Kidney (tissue), 14 donors: ENCODE results near the gene KIF6. TPM values are rescaled to one million over a fixed set of nuclear protein-coding genes. Genes with fewer than 3 reads are reported as not detected.

Experiments
- DNase-seq, 5 donors: peaks; one replicate each; pipeline ENCODE4 v3.0.0-alpha.2; 2013 to 2020
- FAIRE-seq: peaks from 2 replicates; lab custom pipeline; 2012; peaks lifted over from hg19 to GRCh38; lab: Jason Lieb, UNC
- H3K27ac ChIP-seq, 2 donors: one replicate each; pipeline ENCODE4 v1.7.0; 2013; ENCODE audit warnings: low read depth in 2 of 2, low read length in 2 of 2, inconsistent platforms in 1 of 2
- H3K27me3 ChIP-seq: one replicate; pipeline ENCODE4 v1.7.1; 2013; ENCODE audit warnings: low read length, inconsistent platforms; ENCODE audit not compliant: control insufficient read depth, insufficient read depth
- H3K36me3 ChIP-seq, 3 donors: one replicate each; pipeline versions ENCODE4 v1.7.0 to v1.7.1; 2013; ENCODE audit warnings: low read length in 3 of 3, control low read depth in 1 of 3, inconsistent platforms in 1 of 3; ENCODE audit not compliant: insufficient read depth in 3 of 3, control insufficient read depth in 2 of 3
- H3K4me1 ChIP-seq, 3 donors: one replicate each; pipeline versions ENCODE4 v1.7.0 to v1.7.1; 2013; ENCODE audit warnings: low read length in 3 of 3, inconsistent platforms in 1 of 3, low read depth in 1 of 3; ENCODE audit not compliant: control insufficient read depth in 2 of 3, insufficient read depth in 2 of 3
- H3K4me3 ChIP-seq, 3 donors: one replicate each; pipeline versions ENCODE4 v1.7.0 to v1.8.1; 2013; ENCODE audit warnings: low read length in 3 of 3, control low read depth in 1 of 3, inconsistent platforms in 1 of 3
- H3K9ac ChIP-seq, 3 donors: one replicate each; pipeline versions ENCODE4 v1.7.0 to v1.7.1; 2013; ENCODE audit warnings: low read length in 3 of 3, control low read depth in 1 of 3, inconsistent platforms in 1 of 3
- H3K9me3 ChIP-seq, 3 donors: one replicate each; pipeline versions ENCODE4 v1.7.0 to v1.7.1; 2013; ENCODE audit warnings: low read length in 3 of 3, control low read depth in 1 of 3, inconsistent platforms in 1 of 3; ENCODE audit not compliant: control insufficient read depth in 2 of 3, insufficient read depth in 1 of 3
- intact Hi-C: fragments of 100-400 bp; cut with DNase I; formaldehyde crosslinking; loops from one replicate; pipeline ENCODE4 v1.11.1; 2022
- polyA plus RNA-seq: library from polyadenylated mRNA; stranded (reverse); fragments of 350-450 nt; fragmentation: Illumina TruSeq; extraction: RNeasy Lipid Tissue Mini Kit (QIAGEN cat#74804); gene quantifications from one replicate; pipeline ENCODE4 v1.2.3, GENCODE V29; 2014; ENCODE audit warnings: low read depth, low replicate concordance; ENCODE audit not compliant: insufficient read depth
- total RNA-seq: library from RNA; stranded (reverse); fragmentation: NEBNext Ultra II Directional; extraction: Animal tissue kit (Norgen Biotek cat#: 25700); gene quantifications from one replicate; pipeline ENCODE4 v1.2.1, GENCODE V29; 2021
- TF ChIP-seq, protein P1 (sequence below): IDR thresholded peaks from 3 replicates; pipeline ENCODE4 v1.5.1; 2012; ENCODE audit warnings: mild to moderate bottlenecking, moderate library complexity, borderline replicate concordance; ENCODE audit not compliant: insufficient read depth; ENCODE audit errors: extremely low read depth
- donor health status: control.
- donor health status: control.
- donor health status: control.
- donor health status: control.
- donor health status: control.
- donor health status: DM: yes; HTN: yes; CAD: no.
- donor health status: Normal renal cell carcinoma (clear cell type).

Gene KIF6
- total and polyA plus RNA-seq, 2 donors from 2014 or later: 1.7 to 2.9 TPM

DNA sequence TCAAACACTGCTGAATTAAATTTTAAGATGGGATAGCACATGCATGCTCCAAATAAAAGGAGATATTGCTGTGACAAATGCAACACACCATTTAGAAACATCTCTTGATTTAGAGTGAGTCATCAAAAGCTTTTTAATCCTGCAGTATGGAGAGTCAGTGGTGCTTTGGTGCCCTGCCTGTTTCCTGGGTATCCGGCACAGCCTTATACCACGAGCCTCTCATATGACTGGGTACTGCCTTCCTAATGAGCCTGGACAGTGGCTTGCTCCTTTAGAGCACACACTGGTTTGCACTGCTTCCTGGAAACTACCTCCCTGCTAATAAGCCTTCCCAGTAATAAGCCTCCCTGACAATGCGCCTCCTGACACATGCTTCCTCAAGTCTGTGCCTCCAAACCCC, 337.4 kb downstream of the KIF6 start:
- no peak for FAIRE-seq
- TF ChIP-seq, protein P1, sequence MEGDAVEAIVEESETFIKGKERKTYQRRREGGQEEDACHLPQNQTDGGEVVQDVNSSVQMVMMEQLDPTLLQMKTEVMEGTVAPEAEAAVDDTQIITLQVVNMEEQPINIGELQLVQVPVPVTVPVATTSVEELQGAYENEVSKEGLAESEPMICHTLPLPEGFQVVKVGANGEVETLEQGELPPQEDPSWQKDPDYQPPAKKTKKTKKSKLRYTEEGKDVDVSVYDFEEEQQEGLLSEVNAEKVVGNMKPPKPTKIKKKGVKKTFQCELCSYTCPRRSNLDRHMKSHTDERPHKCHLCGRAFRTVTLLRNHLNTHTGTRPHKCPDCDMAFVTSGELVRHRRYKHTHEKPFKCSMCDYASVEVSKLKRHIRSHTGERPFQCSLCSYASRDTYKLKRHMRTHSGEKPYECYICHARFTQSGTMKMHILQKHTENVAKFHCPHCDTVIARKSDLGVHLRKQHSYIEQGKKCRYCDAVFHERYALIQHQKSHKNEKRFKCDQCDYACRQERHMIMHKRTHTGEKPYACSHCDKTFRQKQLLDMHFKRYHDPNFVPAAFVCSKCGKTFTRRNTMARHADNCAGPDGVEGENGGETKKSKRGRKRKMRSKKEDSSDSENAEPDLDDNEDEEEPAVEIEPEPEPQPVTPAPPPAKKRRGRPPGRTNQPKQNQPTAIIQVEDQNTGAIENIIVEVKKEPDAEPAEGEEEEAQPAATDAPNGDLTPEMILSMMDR: no peak
- intact Hi-C loops: no loop called here

DNA sequence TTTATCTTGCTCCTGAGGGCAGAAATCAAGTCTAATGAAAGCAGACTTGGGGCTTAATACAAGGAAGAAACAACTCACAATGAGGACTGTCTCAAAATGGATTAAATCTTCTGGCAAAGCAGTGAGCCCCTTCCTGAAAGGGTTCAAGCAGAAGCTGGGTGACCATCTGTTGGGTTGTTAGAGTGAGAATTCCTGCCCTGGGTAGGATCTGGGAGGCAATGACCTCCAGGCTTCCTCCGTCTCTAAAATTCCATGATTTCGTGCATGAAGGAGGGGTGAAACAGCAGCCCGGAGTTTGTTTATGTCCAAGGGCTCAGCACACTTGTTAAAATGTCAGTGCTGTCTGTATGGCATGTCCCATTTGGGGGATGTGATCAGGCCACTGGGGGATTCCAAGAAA, 338.7 kb downstream of the KIF6 start:
- TF ChIP-seq, protein P1: no peak
- H3K27me3 ChIP-seq: no peaks in the 10 kb centered on the region
- intact Hi-C loops: no loop called here
- H3K36me3 ChIP-seq: no peaks in the 10 kb centered on the region
- peak in 3 of 5 donors; percentile 41 to 70 (median 53) for DNase-seq
- H3K4me3 ChIP-seq: no peak overlapping the region
- FAIRE-seq: no peak
- no peak overlapping the region for H3K9ac ChIP-seq
- no peak overlapping the region for H3K27ac ChIP-seq
- H3K4me1 ChIP-seq: no peaks in the 10 kb centered on the region
- H3K9me3 ChIP-seq: no peaks in the 10 kb centered on the region

More for the DNA sequence above, 337.4 kb downstream of the KIF6 start:
- H3K36me3 ChIP-seq: no peaks in the 10 kb centered on the region
- no peaks in the 10 kb centered on the region for H3K4me1 ChIP-seq
- H3K9ac ChIP-seq: no peak overlapping the region
- no peaks in the 10 kb centered on the region for H3K9me3 ChIP-seq
- no peak for DNase-seq
- H3K27ac ChIP-seq: no peak overlapping the region
- no peaks in the 10 kb centered on the region for H3K27me3 ChIP-seq
- no peak overlapping the region for H3K4me3 ChIP-seq

DNA sequence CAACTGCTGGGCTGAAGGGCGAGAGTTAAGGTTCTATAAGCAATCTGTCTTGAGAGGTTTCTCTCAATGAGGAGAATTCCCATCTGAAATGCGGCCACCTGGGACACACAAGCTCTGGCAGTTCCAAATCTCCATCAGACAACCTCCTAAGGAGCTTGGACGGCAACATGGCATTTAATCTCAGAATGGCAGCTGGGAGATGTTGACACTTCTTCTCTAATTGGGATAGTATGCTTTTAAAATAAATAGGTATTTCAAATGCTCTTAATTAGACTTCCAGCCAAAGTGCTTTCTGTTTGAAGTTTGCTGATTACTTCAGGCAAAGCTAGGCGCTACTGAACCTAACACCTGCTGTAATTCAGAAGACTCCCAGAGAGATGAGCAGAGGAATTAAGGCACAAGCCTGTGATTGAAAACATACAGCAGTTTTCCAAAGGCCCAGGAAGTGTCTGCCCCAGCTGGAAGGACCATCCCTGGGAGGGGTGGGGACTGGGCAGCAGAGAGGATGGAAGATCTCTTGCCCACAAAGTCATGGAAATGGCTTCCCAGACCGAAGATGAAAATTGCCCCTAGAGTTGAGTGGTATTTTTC, 343.6 kb downstream of the KIF6 start:
- intact Hi-C loops: no loop called here
- Histone ChIP-seq H3K4me1 (peaks cover 0 to 3% (median 0%) of the 10 kb centered on the region in 3 donors), H3K9ac (no peak overlapping the region), H3K4me3 (no peak overlapping the region), H3K27ac (no peak overlapping the region), H3K27me3 (no peaks in the 10 kb centered on the region), H3K36me3 (no peaks in the 10 kb centered on the region), H3K9me3 (no peaks in the 10 kb centered on the region)
- no peak for DNase-seq
- FAIRE-seq: no peak
- TF ChIP-seq, protein P1: no peak
